Measurements from ENCODE around the gene TRAP1.

TRAP1 gene

GRCh38 chr16:3651461-3652372 is 65.6 kb downstream of the TRAP1 start:
- DNase-seq (ENCODE audit: low read depth): no peak
- TF ChIP-seq, protein P1, sequence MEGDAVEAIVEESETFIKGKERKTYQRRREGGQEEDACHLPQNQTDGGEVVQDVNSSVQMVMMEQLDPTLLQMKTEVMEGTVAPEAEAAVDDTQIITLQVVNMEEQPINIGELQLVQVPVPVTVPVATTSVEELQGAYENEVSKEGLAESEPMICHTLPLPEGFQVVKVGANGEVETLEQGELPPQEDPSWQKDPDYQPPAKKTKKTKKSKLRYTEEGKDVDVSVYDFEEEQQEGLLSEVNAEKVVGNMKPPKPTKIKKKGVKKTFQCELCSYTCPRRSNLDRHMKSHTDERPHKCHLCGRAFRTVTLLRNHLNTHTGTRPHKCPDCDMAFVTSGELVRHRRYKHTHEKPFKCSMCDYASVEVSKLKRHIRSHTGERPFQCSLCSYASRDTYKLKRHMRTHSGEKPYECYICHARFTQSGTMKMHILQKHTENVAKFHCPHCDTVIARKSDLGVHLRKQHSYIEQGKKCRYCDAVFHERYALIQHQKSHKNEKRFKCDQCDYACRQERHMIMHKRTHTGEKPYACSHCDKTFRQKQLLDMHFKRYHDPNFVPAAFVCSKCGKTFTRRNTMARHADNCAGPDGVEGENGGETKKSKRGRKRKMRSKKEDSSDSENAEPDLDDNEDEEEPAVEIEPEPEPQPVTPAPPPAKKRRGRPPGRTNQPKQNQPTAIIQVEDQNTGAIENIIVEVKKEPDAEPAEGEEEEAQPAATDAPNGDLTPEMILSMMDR (conservative IDR thresholded peaks at IDR 0.05; ENCODE audit: low read depth, low read length): no peak
- H3K4me3 ChIP-seq (ENCODE audit: low read length): no peak overlapping the region

DNA sequence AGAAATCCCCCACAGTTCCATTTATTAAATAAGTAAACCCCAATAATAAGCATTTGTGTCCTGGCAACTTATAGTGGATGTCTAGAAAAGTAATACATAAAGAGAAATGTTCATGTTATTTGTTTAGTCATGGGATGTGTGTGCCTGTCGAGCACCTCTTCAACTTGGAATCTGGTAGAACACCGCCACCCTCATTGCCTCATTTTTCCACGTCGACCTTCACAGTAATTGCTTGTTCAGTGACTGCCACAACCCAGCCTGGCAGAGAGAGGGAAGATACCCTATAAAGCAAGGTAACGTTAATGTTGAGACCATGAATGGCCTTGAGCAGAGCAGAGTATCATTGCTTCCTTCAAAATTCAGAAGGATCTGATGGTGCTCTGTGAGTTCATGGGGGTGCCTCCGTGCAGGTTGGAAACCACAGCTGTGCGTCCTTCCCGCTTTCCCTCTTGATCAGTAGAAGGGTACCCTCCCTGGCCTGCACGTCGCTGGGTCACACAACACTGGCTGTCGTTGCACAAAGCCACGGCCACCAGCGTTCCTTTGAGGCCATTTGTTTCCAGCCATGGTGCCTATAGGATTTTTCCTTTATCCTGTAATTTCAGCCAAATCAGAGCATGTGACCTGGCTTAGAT is 66.6 kb downstream of the TRAP1 start:
- DNase-seq (ENCODE audit: low read depth): no peak
- TF ChIP-seq, protein P1 (conservative IDR thresholded peaks at IDR 0.05; ENCODE audit: low read depth, low read length): no peak
- H3K4me3 ChIP-seq (ENCODE audit: low read length): no peak overlapping the region

DNA sequence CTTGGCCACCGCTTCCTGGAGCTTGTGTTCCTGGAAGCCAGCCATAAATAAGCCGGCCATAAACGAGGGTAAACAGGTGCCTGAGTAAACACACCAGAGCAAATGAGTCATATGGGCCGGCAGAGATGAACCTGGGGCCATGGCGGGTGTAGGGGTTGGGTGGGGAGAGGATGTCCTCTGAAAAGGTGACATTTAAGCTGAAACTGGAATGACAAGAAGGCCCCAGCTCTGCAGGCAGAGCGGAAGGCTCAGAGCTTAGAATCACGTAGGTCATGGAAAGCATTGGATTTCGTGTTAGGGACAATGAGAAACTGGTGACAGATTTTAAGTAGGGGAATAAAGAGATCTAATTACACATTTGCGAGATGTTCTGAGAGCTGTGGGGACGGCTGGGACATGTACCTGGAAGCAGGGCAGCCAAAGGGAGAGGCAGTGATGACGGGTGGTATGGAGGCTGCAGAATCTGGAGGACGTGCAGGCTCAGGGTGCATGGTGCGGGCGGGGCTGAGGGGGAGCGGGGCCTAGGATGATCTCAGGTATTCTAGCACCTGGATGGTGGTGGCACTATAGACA is 70.9 kb downstream of the TRAP1 start:
- H3K4me3 ChIP-seq (ENCODE audit: low read length): no peak overlapping the region
- TF ChIP-seq, protein P1 (conservative IDR thresholded peaks at IDR 0.05; ENCODE audit: low read depth, low read length): no peak
- no peak for DNase-seq (ENCODE audit: low read depth)

- TF ChIP-seq, protein P1 (conservative IDR thresholded peaks at IDR 0.05; ENCODE audit: low read depth, low read length): no peak
- H3K4me3 ChIP-seq (ENCODE audit: low read length): no peak overlapping the region
- peak; percentile 39 for DNase-seq (ENCODE audit: low read depth)
Measured at GRCh38 chr16:3645504-3646347, 71.6 kb downstream of the TRAP1 start.

- TF ChIP-seq, protein P1 (conservative IDR thresholded peaks at IDR 0.05; ENCODE audit: low read depth, low read length): no peak
- H3K4me3 ChIP-seq (ENCODE audit: low read length): no peak overlapping the region
- DNase-seq (ENCODE audit: low read depth): no peak
Measured at GRCh38 chr16:3645108-3645503, 72.2 kb downstream of the TRAP1 start.

- no peak for DNase-seq (ENCODE audit: low read depth)
- H3K4me3 ChIP-seq (ENCODE audit: low read length): no peak overlapping the region
- TF ChIP-seq, protein P1 (conservative IDR thresholded peaks at IDR 0.05; ENCODE audit: low read depth, low read length): no peak
Measured at GRCh38 chr16:3643095-3643730, 74.1 kb downstream of the TRAP1 start.

All from retinal pigment epithelial cell (primary cell).